CD14-positive monocyte (primary cell): ENCODE results near the gene PARP12. TPM values are rescaled to one million over a fixed set of nuclear protein-coding genes. Genes with fewer than 3 reads are reported as not detected.

Source experiments
- DNase-seq, 3 donors: peaks; one replicate each; pipeline ENCODE4 v3.0.0-alpha.2; 2011 to 2022
- H2AFZ ChIP-seq: 2 replicates; pipeline ENCODE4 v1.6.0; 2012; ENCODE audit warnings: mild to moderate bottlenecking, low read depth, low read length, inconsistent platforms; ENCODE audit not compliant: insufficient read depth, poor library complexity, severe bottlenecking
- H3K27ac ChIP-seq, 2 donors: 1 replicate in 1 of 2; 2 replicates in 1 of 2; pipeline ENCODE4 v1.5.1; 2012 to 2013; ENCODE audit warnings: low read length in 2 of 2, control low read depth in 1 of 2, inconsistent platforms in 1 of 2, low read depth in 1 of 2, mild to moderate bottlenecking in 1 of 2
- H3K27me3 ChIP-seq, 2 donors: one replicate each; pipeline versions ENCODE4 v1.6.0 to v1.6.1; 2011 to 2013; ENCODE audit warnings: low read length in 2 of 2; ENCODE audit not compliant: control insufficient read depth in 2 of 2, insufficient read depth in 2 of 2
- H3K36me3 ChIP-seq, 2 donors: replicated peaks in 1 of 2; 1 replicate in 1 of 2; 2 replicates in 1 of 2; pipeline versions ENCODE4 v1.5.1 to v1.6.1; 2012 to 2013; ENCODE audit warnings: low read length in 2 of 2, control low read depth in 1 of 2, inconsistent platforms in 1 of 2, mild to moderate bottlenecking in 1 of 2; ENCODE audit not compliant: insufficient read depth in 2 of 2, control insufficient read depth in 1 of 2
- H3K4me1 ChIP-seq, 2 donors: 1 replicate in 1 of 2; 2 replicates in 1 of 2; pipeline versions ENCODE4 v1.5.1 to v1.6.1; 2012 to 2013; ENCODE audit warnings: low read length in 2 of 2, control low read depth in 1 of 2, inconsistent platforms in 1 of 2, mild to moderate bottlenecking in 1 of 2, moderate library complexity in 1 of 2; ENCODE audit not compliant: insufficient read depth in 2 of 2, control insufficient read depth in 1 of 2
- H3K4me2 ChIP-seq: replicated peaks from 2 replicates; pipeline ENCODE3; 2012; ENCODE audit warnings: low read length, moderate library complexity, mild to moderate bottlenecking; ENCODE audit not compliant: poor library complexity, severe bottlenecking; ENCODE audit errors: extremely low read depth
- H3K4me3 ChIP-seq, 3 experiments: fragments of 200-600 bp in 1 of 3; sonication (generic) in 1 of 3; replicated peaks in 1 of 3; 1 replicate in 2 of 3; 2 replicates in 1 of 3; pipeline ENCODE4 v1.5.1; 2011 to 2013; ENCODE audit warnings: low read length in 3 of 3, mild to moderate bottlenecking in 3 of 3, control low read depth in 2 of 3, low read depth in 2 of 3, inconsistent platforms in 1 of 3, moderate library complexity in 1 of 3
- H3K79me2 ChIP-seq: 2 replicates; pipeline ENCODE4 v1.6.0; 2012; ENCODE audit warnings: mild to moderate bottlenecking, control low read depth, inconsistent platforms, low read length, moderate library complexity; ENCODE audit not compliant: insufficient read depth
- H3K9ac ChIP-seq: 2 replicates; pipeline ENCODE4 v1.6.0; 2017; ENCODE audit warnings: low read length, mild to moderate bottlenecking; ENCODE audit not compliant: insufficient read depth, poor library complexity, severe bottlenecking
- H3K9me3 ChIP-seq, 2 donors: replicated peaks in 1 of 2; 1 replicate in 1 of 2; 2 replicates in 1 of 2; pipeline versions ENCODE4 v1.5.1 to v1.6.1; 2012 to 2013; ENCODE audit warnings: low read length in 2 of 2, control low read depth in 1 of 2; ENCODE audit not compliant: control insufficient read depth in 1 of 2, insufficient read depth in 1 of 2
- H4K20me1 ChIP-seq: 2 replicates; pipeline ENCODE4 v1.6.0; 2012; ENCODE audit warnings: mild to moderate bottlenecking, low read length, control low read depth, moderate library complexity; ENCODE audit not compliant: insufficient read depth
- H3K27ac Mint-ChIP-seq, 7 donors: one replicate each; pipeline ENCODE4 v1.8.0; 2020; ENCODE audit warnings: mild to moderate bottlenecking in 7 of 7, mixed read lengths in 7 of 7, moderate library complexity in 6 of 7, inconsistent platforms in 2 of 7
- H3K27me3 Mint-ChIP-seq, 3 donors: one replicate each; pipeline ENCODE4 v1.8.0; 2021 to 2022; ENCODE audit warnings: low read depth in 3 of 3, mild to moderate bottlenecking in 3 of 3, mixed read lengths in 3 of 3, moderate library complexity in 3 of 3, inconsistent platforms in 1 of 3
- H3K36me3 Mint-ChIP-seq, 2 donors: one replicate each; pipeline ENCODE4 v1.8.0; 2020; ENCODE audit warnings: mixed read lengths in 2 of 2, inconsistent platforms in 1 of 2, mild to moderate bottlenecking in 1 of 2
- H3K4me1 Mint-ChIP-seq: one replicate; pipeline ENCODE4 v1.8.0; 2020; ENCODE audit warnings: mild to moderate bottlenecking, mixed read lengths
- H3K4me3 Mint-ChIP-seq, 2 donors: one replicate each; pipeline ENCODE4 v1.8.0; 2020; ENCODE audit warnings: mild to moderate bottlenecking in 2 of 2, mixed read lengths in 2 of 2, moderate library complexity in 1 of 2
- H3K9me3 Mint-ChIP-seq, 7 donors: one replicate each; pipeline ENCODE4 v1.8.0; 2020 to 2022; ENCODE audit warnings: mixed read lengths in 7 of 7, mild to moderate bottlenecking in 6 of 7, moderate library complexity in 6 of 7, inconsistent platforms in 2 of 7
- CTCF ChIP-seq: fragments of 200-600 bp; IDR thresholded peaks from one replicate; pipeline ENCODE4 v1.8.0; 2022; ENCODE audit warnings: antibody characterized with exemption, mild to moderate bottlenecking
- WGBS: methylation state at CpG from one replicate; pipeline ENCODE4 v1.1.5; 2013; ENCODE audit warnings: missing lambda C conversion rate; ENCODE audit not compliant: insufficient coverage; 5-methylcytosine and 5-hydroxymethylcytosine counted together
- intact Hi-C, 2 donors: fragments of 100-400 bp; cut with micrococcal nuclease; formaldehyde crosslinking; loops; one replicate each; pipeline versions ENCODE4 v1.15.0 to v1.15.1; 2023
- polyA plus RNA-seq, 3 donors: library from polyadenylated mRNA; depleted of rRNA in 1 of 3; unstranded in 2 of 3; stranded (reverse) in 1 of 3; fragments of 300-500 nt in 2 of 3; fragments of >200 nt in 1 of 3; fragmentation: Illumina TruSeq in 2 of 3; gene quantifications; 1 replicate in 2 of 3; 2 replicates in 1 of 3; pipeline ENCODE4 v1.2.3, GENCODE V29; 2012 to 2021

The PARP12 gene
- polyA plus RNA-seq, 3 donors, result 16.7 to 116 (median 37.8) TPM

GRCh38 chr7:140081774-140082425 lies 19.1 kb upstream of the PARP12 start:
- H4K20me1 ChIP-seq, result peaks cover 50% of the 10 kb centered on the region
- H3K27me3 Mint-ChIP-seq, result peaks cover 0 to 13% (median 6%) of the 10 kb centered on the region in 3 donors
- no peak overlapping the region for H2AFZ ChIP-seq
- H3K27me3 ChIP-seq, result no peaks in the 10 kb centered on the region
- H3K4me3 ChIP-seq, result no peak overlapping the region
- no peaks in the 10 kb centered on the region for H3K79me2 ChIP-seq
- peaks cover under 1 to 16% of the 10 kb centered on the region in 2 donors for H3K36me3 ChIP-seq
- no peak for DNase-seq
- H3K4me1 Mint-ChIP-seq, result peaks cover 32% of the 10 kb centered on the region
- H3K9me3 Mint-ChIP-seq, result peaks cover 0 to 1% (median 0%) of the 10 kb centered on the region in 7 donors
- no peaks in the 10 kb centered on the region for H3K9me3 ChIP-seq
- no peak overlapping the region for H3K27ac Mint-ChIP-seq
- peaks cover 8 to 13% of the 10 kb centered on the region in 2 donors for H3K4me1 ChIP-seq
- no peak for TF ChIP-seq CTCF
- no peak overlapping the region for H3K4me3 Mint-ChIP-seq
- no peak overlapping the region for H3K27ac ChIP-seq
- 96% methylated on average over 4 of the region's 11 CpGs for WGBS
- peaks cover 13 to 25% of the 10 kb centered on the region in 2 donors for H3K36me3 Mint-ChIP-seq
- no peak overlapping the region for H3K4me2 ChIP-seq
- no peak overlapping the region for H3K9ac ChIP-seq
- intact Hi-C loops, result no loop called here

- no peak overlapping the region for H3K27ac Mint-ChIP-seq
- H3K27me3 ChIP-seq, result no peaks in the 10 kb centered on the region
- H2AFZ ChIP-seq, result no peak overlapping the region
- H4K20me1 ChIP-seq, result peaks cover 40% of the 10 kb centered on the region
- H3K4me3 Mint-ChIP-seq, result no peak overlapping the region
- no peaks in the 10 kb centered on the region for H3K79me2 ChIP-seq
- H3K4me1 ChIP-seq, result peaks cover 8 to 13% of the 10 kb centered on the region in 2 donors
- H3K9me3 Mint-ChIP-seq, result peaks cover 0 to 1% (median 0%) of the 10 kb centered on the region in 7 donors
- H3K4me3 ChIP-seq, result no peak overlapping the region
- peaks cover 23% of the 10 kb centered on the region for H3K4me1 Mint-ChIP-seq
- DNase-seq, result no peak
- intact Hi-C loops, result no loop called here
- peaks cover 7 to 16% of the 10 kb centered on the region in 2 donors for H3K36me3 Mint-ChIP-seq
- no peaks in the 10 kb centered on the region for H3K9me3 ChIP-seq
- peaks cover 0 to 7% of the 10 kb centered on the region in 2 donors for H3K36me3 ChIP-seq
- no peak overlapping the region for H3K27ac ChIP-seq
- TF ChIP-seq CTCF, result no peak
- H3K4me2 ChIP-seq, result no peak overlapping the region
- H3K9ac ChIP-seq, result no peak overlapping the region
- WGBS, result 97% methylated on average over 5 of the region's 7 CpGs
- peaks cover 0 to 13% (median 7%) of the 10 kb centered on the region in 3 donors for H3K27me3 Mint-ChIP-seq
Measured at GRCh38 chr7:140080919-140081318, 18.2 kb upstream of the PARP12 start.
